HG03025 (cell line): ENCODE data around the gene PDE1C.

Experiments used
- ATAC-seq: cut with Tn5 transposase; IDR thresholded peaks from one replicate; pipeline ENCODE4 v1.9.1; 2021; ENCODE audit warnings: mild to moderate bottlenecking, moderate library complexity; ENCODE audit not compliant: unreplicated experiment, low FRiP score

PDE1C gene

DNA sequence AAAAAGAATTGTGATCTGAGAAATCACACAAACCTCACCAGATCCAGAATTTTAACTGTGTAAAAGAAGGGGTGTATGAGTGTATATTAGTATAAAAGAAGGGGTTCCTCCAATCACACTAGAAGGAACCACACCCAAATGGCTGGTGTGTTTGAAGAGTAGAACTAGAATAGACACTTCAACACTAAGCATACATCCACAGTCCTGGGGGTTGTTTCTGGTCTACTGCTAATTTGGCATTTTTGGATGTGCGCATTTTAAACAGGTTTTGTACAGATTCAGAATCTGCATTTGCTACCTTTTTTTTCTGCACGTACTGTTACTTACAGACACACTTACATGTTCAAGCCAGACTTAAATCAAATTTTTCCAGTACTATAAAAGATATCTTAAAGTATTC is 64.6 kb downstream of the PDE1C start:
- no peak for ATAC-seq

DNA sequence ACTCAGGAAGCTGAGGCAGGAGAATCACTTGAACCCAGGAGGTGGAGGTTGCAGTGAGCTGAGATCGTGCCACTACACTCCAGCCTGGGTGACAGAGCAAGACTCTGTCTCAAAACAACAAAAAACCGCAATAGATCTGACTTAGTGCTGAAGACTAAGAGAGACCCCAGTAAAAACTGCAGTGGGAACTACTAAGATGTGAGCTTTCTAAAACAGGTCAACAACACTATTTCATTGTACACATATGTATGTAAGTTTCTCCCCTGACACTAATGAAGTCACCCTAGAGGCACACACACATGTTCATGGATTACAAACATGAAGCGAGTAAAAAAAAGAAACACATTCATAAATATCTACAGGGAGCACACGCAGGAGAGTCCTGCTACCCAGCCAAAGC is 68.3 kb downstream of the PDE1C start:
- no peak for ATAC-seq

DNA sequence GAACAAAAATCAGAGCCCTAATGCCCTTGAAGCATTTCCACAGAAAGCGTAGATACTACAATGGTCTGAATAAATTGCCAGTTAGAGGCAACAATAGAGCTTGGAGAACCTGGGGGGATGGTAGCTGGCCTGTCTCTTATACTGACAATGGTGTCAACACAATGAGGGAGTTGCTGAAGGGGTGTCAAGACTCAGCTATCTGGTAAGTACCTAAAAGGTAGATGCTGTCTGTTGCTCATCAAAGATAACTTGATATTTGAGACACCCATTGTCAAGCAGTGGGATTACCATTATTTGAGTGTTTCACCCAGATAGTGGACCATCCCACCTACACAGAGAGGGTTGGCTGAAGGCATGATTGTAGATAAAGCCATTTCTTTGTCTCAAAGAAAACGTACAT is 72.8 kb downstream of the PDE1C start:
- no peak for ATAC-seq

DNA sequence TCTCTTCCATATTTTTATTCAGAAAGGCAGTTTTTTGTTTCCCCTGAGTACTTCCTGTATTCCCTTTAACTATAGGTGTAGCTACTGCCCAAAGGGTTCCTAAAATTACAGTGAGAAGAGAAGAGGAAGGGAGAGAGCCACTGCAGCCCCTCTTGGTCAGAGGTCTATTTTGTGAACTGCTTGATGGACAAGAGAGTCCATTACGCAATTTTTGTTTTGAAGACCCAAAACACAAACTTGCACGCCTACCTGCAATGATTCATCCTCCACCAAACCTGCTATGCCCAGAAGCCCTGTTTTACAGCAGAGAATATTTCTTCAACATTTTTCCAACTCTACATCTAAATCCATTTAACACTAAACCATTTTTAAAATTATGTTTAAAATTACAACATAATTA is 75.1 kb downstream of the PDE1C start:
- ATAC-seq: no peak

DNA sequence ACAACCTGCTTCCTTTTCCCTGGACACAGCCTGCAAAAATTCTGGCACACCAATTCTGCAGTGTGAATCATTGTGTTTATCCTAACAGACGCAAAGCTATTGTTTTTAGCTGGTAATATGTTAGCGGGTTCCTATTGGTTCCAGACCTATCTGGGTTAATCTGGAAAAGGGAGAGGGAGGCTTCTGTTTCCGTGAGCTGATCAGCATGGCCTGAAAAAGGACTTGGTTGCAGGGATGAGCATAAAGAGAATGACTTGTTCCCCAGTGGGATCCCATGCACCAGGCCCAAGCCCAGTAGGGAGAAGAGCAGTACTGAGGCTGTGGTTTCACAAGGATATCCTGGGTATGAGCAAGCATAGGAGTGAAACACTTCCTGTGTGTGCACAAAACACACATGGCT is 78.4 kb downstream of the PDE1C start:
- ATAC-seq: no peak

DNA sequence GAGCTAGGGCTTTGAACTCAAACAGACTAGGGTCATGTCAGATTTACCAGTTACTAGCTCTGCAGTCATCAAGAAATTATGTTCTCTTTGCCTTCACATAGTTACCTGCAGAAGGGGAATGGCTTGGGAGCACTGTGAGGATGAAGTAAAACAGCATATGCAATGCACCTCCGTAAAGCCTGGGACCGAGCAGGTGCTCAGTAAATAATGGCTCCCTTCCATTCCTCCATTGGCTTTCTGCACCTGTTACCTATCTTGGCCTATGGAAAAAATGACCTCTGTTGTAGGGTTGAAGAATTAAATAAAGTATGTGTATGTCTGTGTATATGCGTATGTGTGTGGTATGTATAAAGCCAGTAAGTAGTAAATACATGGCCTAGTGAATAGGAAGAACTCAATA is 78.8 kb downstream of the PDE1C start:
- ATAC-seq: no peak

DNA sequence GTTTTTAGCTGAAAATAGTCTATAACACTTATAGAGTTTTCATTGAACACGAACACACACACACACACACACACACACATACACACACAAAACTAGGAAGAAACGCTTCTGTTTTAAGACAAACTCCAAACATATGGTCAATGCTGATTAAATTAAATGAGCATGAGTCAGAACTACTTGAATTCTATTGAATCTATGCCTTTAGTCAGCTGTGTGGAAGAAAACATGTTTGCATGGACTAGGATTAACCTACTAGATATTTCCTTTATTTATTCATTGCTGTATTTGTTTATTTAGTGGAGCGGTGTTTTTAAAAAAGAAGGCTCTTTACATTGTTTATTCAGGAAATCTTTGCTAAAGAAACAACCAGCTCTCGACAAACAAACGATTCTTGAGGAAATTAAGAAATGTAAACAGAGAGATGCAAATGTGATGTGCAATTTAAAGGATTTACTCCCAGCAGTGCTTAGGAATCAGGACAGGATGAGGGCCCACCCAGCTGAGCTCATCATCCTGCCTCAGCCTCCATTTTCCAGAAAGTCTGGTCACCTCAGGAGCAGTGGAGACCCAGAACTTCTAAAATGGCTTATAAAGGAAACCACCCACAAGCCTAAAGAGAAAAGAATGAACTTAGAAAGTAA is 83.2 kb downstream of the PDE1C start:
- no peak for ATAC-seq

DNA sequence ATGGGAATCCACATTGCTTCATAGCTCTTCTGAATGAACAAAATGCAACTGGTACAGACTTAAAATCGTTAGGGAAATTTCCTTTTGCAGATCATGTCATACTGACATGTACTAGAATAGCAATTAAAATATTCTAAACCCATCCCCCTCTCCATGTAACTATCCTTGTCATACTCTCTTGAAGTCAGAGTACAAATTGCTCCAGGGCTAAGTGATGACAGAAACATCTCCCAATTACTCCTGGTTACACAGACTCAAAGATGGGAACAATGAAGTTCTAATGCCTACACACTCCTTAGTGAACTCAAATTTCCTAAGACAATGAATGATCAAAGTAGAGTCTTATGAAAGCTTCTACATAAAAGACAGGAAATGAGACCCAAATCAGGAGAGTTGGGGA is 87.2 kb downstream of the PDE1C start:
- no peak for ATAC-seq

DNA sequence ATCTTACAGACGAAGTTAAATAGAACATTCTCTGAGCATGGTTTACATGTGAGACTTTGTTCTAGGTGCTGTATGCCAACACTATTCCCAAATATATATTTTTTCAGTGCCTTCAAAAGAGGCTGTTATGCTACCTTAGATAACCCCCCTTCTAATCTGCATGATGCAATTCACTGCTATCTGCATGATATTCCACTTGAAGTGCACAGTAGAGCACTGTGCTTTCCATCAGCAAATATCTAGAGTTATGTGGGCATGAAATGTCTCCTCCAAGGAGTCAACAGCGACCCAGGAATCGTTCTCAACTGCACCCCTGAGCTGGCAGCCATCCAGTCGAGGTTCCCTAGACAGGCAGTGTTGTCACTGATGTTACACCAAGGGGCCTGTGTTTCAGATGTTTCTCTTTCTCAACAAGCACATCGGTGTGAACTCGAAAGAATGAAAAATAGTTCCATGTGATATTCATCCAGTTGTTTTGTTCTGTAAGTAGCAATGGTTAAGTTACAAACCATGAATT is 88.3 kb downstream of the PDE1C start:
- ATAC-seq: no peak

DNA sequence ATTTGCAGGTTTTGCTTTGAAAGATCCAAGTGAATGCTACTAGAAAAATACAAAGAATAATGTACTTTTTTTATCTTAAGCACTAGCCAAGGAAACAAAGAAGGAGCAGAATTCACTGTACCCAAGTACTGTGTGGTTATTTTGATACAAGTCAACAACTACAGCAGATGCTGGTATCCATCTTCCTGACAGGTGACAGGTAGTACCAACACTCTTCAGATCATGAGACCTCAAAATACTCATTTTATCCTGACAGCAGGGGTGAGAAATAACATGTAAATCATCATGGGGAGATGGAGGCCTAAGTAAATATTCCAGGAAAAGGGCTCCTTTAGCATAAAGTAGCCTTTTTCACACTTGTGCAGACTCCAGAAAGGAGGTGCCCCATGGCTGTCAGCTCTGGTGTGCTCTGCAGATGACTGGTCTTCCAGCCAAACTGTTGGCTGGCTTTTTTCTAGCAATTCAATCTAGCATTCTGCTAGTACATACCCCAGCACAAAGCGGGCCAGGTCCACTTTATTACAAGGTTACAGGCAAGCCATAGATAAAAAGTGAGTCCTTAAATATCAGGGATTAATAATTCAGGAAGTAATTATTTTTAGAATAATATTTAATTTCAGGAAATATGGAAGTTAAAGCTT is 90.4 kb downstream of the PDE1C start:
- no peak for ATAC-seq

DNA sequence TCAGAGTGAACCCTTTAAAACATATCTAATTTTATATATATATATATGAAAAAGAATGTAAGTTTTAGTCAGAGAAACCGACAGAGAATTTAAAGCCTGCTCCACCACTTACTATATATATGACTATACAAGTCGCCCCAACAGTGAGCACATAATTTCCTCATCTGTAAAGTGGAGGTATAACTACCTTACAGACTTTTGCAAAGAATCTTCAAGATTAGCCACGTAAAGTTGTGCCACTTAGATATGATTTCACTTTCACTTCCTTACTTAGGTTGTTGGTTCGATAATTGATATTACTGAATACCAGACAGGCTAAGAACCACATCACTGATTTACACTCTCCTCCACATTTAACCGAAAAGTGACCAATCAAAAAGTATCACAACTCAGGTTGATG is 94.7 kb downstream of the PDE1C start:
- ATAC-seq: no peak

DNA sequence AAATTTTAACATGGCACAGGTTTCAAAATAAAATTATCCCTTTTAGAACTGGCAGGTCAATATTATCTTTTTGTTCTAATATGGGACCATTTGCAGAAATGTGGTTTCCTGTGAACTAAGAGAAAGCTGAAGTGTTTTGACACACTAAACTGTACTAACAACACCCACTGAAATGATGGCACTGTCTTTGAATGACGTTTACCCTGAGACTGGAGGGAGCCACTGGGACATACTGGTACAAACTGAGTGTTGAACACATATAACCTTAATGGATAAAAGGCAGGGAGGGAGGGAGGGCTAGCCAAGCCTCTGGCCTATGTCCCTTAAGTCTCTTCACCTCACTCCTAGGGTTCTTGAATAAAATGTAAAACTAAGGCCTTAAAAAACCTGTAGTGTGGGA is 95.9 kb downstream of the PDE1C start:
- ATAC-seq: no peak

DNA sequence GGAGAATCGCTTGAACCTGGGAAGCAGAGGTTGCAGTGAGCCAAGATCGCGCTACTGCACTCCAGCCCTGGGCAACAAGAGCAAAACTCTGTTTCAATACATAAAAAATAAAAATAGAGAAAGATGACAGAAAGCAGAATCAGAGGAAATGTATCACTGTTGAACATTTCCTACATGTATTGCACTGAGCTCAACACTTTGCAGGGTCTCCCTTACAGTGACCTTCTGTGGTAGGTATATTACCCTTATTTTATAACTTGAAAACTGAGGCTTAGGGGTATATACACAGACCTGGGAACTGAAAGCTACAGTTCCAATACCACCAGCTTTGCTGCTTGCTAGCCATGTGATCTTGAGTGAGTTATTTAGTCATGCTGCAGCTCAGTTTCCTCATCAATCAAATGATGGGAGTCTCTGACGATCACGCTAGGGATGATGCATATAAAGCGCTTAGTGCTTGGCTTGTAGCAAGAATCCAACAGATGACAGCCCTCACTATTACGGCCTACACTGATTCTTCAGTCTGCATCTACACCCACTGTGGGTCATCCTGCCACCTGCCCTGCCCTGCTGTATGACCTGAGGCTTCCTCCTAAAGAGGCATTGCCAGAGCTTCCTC is 99.0 kb downstream of the PDE1C start:
- ATAC-seq: no peak

DNA sequence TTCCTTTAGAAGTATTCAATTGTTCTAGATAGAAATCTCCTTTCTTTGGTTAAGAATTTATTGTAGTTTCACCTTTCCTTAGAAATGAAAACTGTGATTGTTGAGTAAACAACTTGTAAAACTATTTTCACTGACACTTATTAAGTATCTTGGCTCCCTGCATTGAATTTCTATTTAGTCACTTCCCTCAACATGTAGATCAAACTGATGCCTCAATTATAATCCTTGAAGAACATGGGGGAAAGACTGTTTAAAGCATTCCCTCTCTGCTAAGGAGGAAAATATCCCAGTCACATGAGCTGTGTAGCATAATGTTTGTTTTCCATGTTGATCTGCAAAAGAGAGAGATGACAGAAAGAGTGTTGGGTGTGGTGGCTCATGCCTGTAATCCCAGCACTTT is 99.7 kb downstream of the PDE1C start:
- no peak for ATAC-seq

DNA sequence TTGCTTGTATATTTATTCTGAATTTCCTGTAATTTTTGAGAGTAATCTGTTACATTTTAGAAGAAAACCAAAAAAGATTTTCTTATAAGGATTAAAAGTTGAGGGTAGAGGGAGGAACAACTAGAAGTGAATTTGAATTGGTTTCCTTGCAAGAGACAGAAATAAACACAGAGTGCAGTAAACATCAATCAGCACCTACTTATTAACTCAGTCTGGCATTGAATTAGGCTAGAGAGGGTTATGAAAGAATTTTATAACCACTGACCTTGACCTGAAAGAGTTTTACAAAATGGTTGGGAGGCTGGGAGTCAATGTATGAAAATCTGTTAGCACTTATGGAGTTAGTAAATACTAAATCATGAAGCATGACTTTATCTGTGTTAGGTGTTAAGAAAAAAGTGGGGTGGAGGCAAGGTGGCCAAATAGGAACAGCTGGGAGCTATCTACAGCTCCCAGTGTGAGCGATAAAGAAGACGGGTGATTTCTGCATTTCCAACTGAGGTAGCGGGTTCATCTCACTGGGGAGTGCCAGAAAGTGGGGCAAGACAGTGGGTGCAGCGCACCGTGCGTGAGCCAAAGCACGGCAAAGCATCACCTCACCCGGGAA is 106.5 kb downstream of the PDE1C start:
- no peak for ATAC-seq

DNA sequence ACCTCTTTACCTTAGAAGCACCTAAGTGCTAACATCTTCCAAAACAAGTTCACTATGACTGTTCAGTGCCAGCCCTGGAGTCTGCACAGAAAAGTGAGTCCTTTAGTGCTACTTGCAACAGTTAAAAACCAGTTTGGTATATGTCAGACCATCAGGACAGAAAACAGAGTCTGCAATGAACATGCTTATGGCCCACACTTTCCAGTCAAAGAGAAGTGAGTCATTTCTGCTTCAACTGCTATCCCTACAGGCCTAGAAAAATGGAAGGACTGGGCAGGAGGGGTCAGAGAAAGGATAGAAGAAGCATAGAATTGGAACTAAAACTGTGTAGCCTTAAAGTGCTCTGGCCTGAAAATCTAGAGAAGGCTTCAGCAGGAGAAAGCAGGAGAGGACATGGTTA is 108.0 kb downstream of the PDE1C start:
- no peak for ATAC-seq

DNA sequence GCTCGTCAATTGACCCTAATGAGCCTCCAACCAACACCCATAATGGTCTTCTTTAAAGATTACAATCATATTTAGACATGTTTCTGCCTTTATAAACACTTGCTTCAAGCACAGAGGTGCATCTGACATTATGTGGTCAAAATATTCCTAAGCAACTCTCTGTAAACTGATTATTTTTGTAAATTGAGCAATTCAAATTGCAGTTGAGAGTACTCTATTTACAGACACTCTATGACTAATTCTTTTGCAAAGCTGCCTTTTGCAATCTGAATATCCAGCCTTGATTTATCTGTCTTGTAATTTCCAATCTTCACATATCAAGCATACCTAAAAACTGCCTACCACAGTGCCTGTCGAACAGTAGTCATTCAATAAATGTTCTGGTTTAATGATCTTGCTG is 112.0 kb downstream of the PDE1C start:
- no peak for ATAC-seq

DNA sequence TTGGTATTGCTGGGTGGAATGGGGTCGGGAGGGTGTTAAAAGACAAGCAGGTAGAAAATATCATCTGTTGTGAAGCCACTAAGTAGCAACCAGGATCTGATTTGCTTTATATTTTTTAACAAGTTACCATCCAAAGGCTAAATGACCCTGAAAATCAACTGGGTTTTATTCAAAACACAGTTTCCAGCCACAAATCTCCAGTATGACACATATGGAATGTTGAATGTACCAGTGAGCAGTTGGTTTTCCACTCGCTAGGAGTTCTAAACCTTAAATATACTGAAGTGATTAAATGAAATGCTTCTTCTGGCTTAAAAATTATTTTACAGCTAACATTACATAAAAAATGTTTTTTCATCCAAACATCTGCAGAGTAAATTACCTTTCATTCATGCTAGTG is 112.5 kb downstream of the PDE1C start:
- ATAC-seq: no peak

DNA sequence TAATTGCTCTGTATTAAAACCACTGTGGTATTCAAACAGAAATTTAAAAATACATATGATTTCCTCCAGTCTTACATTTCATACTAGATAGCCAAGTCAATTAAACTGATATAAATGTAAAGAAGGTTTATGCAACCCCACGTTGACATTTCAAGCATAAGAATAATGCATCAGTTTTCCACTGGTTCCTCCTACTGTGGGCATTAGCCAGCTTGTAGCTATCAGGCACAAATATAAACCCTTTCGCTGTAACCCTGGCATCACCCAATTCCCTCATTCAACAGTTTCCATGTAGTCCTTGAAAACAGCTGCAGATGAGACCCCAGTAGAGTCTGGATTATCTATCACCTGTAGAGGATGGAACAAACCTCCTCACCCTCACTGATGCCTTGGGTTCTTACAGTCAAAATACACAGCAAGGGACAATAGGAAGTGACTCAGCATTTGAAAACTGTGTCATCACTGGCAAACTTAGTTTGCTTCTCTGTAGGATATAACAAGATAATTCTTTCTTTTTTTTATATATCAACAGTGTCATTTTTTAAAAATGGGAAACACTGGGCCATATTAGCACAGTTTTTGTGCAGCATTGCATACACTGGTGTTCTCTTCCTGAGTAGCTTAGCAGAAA is 113.0 kb downstream of the PDE1C start:
- no peak for ATAC-seq

DNA sequence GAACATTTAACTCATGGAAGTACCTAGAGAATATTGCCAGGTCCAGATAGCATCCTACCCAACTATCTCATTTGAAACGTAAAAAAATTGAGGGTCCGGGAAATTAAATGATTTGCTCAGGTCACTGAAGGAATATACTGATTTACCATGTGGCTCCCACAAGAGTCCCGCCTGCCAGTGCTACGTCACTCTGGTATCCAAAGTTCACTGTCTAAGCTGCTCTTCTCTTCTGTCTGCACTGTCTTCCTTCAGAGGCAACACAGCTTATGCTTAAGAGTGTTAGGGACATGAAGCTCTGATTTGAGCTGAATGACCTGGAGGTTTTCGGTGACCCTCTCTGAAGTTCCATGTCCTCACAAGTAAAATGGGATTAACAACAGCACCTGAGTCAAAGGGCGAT is 114.6 kb downstream of the PDE1C start:
- ATAC-seq: no peak

DNA sequence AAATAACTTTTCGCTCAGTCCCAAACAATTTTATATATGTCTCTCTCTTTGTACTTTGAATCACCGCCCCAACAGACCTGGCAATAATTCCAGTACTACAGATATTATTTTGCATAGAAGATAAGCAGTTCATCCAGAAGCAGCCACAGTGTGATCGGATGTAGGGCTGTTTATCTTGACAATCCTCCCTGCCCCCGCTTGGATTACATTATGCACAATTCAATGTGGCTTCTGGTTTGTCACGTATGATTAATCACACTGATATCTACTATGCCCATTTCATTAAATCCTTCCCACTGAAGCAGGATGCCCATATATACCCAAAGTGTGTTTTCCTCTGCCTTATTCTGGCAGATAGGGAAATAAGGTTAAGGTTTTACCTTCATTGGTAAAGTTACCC is 115.2 kb downstream of the PDE1C start:
- no peak for ATAC-seq
